ENCODE data around the gene PRKN.
"Not testable (repeated sequence)": the region's sequence is repeated elsewhere in the genome, so short reads cannot be mapped to it uniquely, and the experiment has no call there.

PRKN gene

DNA sequence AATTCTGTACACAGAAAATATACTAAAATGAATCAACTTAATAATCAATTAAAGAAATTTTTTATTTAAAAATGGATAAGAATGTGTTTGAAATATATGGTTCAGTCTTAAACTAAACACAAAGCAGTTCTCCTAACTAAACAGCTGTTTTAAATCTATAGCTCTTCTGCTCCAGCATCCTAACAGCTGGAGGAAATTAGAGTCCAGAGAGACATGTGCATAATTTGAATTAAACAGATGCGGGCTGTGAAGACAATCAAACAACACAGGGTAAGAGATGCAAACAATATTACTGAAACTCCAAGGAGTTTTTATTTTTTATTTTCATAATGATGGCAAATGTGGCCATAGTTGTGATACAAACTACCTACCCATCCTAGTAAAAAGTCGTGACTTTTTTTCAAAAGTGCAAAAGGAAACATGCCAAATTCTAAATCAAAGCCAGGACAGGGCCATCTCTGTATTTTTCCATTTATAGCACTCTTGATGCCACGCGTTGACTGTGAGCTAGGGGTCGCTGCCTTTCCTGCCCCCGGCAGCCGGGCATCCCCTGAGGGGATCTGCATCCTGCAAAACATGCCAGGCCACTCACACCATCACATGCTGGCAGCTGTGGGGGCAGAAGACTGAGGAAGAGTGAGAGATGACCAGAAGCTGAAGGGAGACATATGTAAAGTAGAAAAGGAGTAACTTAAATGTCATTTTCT, 310.6 kb downstream of the PRKN start:
- H3K27ac ChIP-seq = no peak overlapping the region
- TF ChIP-seq, protein P1, sequence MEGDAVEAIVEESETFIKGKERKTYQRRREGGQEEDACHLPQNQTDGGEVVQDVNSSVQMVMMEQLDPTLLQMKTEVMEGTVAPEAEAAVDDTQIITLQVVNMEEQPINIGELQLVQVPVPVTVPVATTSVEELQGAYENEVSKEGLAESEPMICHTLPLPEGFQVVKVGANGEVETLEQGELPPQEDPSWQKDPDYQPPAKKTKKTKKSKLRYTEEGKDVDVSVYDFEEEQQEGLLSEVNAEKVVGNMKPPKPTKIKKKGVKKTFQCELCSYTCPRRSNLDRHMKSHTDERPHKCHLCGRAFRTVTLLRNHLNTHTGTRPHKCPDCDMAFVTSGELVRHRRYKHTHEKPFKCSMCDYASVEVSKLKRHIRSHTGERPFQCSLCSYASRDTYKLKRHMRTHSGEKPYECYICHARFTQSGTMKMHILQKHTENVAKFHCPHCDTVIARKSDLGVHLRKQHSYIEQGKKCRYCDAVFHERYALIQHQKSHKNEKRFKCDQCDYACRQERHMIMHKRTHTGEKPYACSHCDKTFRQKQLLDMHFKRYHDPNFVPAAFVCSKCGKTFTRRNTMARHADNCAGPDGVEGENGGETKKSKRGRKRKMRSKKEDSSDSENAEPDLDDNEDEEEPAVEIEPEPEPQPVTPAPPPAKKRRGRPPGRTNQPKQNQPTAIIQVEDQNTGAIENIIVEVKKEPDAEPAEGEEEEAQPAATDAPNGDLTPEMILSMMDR (conservative IDR thresholded peaks at IDR 0.05) = no peak

DNA sequence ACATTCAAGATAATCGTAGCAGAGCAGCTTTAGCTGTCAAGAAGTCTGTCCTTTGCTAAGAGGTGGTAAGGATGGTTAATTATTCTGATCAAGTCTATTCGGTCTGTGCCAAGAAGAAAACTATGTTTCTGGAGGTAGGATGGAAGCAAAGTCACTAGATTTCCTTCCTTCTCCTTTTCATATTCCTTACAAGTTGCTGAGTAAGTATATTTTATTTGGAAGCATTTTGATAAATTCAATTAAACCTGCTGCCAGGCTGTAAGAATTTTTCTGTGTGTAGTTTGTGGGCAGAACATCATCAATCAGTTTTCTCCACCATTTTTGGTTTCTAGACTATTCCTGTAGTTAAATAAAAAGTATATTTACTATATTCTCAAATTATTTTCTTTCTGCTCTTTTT, 311.3 kb downstream of the PRKN start:
- TF ChIP-seq, protein P1 (conservative IDR thresholded peaks at IDR 0.05) = no peak
- H3K27ac ChIP-seq = no peak overlapping the region

DNA sequence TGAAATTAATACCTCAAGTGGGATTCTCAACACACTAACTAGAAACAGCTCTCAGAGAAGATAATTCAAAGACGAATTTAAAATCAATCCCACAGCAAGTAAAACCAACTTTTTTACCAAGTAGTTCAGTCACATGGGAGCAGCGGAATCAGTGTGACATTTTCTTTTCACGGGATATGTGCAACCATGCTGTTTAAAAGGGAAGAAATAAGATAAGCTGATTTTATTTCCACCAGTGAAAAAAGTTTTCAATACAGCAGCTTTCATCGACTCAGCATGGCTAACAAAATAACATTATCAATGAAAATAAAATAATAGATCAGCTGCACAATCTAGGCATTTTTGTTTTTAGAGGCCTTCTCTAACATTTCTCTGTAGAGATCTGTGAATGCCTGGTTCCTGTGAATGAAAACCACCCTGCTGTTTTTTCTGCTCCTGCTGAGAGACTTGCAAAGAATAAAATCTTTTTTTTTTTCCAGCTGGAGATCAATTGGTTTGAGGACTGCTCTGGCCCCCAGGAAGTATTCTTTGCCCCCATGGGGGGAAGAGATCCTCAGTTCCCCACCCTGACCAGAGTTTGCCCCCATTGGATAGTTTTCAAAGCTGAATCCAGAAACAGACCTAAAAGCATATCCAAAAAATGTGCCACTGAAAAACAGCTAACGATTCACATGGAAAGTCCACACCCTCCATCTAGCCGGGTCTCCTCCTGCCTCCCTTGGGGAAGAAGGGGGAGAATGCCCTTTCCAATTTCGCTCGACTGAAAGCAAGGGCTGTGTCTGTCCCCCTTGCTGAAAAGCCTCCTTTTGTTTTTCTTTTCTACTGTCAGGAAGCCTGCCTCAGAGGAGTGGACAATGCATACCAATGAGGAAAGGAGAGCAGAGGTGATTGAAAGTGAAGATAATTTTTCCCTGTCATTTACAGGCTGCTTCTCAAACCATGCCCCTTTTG, 317.6 kb downstream of the PRKN start:
- TF ChIP-seq, protein P1 (conservative IDR thresholded peaks at IDR 0.05) = no peak
- no peak overlapping the region for H3K27ac ChIP-seq

DNA sequence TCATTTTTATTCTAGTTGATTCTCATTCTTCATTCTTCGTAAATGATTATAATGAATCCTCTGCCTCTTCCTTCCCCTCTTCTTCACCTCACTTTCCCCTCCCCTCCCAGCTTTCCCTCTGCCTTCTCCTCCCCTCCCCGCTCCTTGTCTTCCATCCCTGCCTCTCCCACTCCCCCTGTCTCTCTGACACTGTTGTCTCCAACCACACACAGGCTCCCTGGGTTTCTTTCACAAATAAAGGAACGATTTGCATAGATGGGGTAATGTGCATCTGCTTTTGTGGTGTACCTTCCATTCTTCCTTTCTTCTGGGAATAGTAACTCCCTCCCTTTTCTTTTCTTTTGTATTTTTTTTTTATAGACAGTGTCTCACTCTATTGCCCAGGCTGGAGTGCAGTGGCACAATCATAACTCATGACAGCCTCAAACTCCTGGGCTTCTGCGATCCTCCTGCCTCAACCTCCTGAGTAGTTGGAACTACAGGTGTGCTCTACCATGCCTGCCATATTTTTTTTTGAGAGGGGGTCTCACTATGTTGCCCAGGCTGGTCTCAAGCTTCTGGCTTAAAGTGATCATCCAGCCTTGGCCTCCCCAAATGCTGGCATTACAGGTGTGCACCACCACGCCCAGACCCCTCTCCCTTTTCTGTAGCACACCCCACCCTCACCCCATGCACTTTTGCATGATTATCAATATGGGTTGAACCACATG, 318.6 kb downstream of the PRKN start:
- TF ChIP-seq, protein P1 (conservative IDR thresholded peaks at IDR 0.05) = no peak
- H3K27ac ChIP-seq = no peak overlapping the region

DNA sequence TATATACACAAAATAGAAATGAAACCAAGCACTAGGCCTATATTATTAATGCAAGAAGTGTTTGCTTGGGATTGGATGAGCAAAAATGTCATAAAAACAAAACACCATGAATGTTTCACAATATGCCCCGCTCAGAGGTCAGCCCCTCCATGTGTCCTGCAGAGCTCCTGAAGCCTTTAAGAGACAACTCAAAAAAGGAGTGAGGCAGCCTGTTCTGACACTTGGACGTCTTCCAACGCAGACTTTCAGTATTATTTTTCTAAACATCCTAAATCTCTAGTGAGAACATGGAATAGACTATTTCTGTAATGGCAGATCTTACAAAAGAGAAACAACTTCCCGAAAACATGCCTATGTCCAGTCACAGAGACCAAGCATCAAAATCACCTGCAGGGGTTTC, 322.6 kb downstream of the PRKN start:
- TF ChIP-seq, protein P1 (conservative IDR thresholded peaks at IDR 0.05) = no peak
- H3K27ac ChIP-seq = no peak overlapping the region

DNA sequence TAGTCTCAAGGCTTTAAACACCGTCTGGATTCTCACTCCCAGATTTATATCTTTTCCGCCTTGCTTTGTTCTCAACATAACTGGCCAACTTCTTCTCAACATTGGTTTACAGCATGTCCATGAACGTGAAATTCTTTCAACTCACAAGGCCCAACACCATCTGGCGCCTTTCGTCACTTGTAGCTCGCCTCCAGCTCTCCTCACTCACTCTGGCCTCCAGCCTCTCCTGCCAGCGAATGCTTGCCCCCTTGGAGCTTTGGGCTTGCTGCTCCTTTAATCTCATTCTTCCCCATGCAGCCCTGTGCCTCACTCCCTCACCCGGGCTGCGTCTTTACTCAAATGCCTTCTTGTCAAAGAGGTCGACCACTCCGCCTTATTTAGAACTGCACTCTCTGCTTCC, 324.5 kb downstream of the PRKN start:
- TF ChIP-seq, protein P1 (conservative IDR thresholded peaks at IDR 0.05) = no peak
- no peak overlapping the region for H3K27ac ChIP-seq

DNA sequence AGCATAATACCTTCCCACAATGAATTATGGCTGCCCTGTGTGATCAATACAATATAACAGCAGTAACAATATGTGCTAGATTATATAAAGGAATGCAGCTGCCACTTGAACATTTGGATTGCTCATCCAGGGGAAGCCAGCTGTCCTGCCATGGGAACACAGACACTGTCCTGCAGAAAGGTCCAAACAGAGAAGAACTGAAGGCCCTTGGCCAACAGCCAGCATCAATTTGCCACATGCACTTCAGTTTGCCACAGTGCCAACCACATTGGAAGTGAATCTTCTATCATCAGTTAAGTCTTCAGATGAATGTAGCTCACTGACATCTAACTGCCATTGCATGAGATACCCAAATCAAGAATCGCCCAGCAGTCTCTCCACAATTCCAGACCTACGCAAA, 332.4 kb downstream of the PRKN start:
- H3K27ac ChIP-seq = no peak overlapping the region
- TF ChIP-seq, protein P1 (conservative IDR thresholded peaks at IDR 0.05) = no peak

DNA sequence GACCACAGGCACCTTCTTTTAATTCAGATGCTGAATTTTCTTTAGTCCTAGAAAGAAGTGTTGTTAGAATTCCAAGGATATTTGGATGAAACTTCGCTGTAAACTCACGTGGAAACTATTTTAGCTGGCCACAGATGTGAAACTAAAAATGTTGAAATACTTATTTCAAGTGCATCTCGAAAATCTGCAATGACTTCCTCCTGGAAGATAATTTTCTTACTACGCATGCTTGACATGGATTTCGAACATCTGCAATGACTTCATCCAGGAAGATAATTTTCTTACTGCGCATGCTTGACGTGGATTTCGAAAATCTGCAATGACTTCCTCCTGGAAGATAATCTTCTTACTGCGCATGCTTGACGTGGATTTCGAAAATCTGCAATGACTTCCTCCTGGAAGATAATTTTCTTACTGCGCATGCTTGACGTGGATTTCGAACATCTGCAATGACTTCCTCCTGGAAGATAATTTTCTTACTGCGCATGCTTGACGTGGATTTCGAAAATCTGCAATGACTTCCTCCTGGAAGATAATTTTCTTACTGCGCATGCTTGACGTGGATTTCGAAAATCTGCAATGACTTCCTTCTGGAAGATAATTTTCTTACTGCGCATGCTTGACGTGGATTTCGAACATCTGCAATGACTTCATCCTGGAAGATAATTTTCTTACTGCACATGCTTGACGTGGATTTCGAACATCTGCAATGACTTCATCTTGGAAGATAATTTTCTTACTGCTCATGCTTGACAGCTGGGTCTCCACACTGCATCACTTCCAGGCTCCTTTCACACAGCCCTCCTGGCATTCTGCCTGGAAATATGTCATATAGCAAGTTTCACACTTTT, 336.4 kb downstream of the PRKN start:
- H3K27ac ChIP-seq = not testable (repeated sequence)

Measured in VCaP (cell line).